GM12878 (cell line): ENCODE data around the gene DRP2. TPM values are rescaled to one million over a fixed set of nuclear protein-coding genes. Genes with fewer than 3 reads are reported as not detected.

ENCODE experiments used
- ATAC-seq: fragments of 200-7000 bp; cut with Tn5 transposase; 3 replicates; pipeline ENCODE4 v1.9.1; 2020; ENCODE audit warnings: mild to moderate bottlenecking, moderate library complexity
- BruUV-seq: library from RNA; stranded (reverse); fragments of 400-500 nt; replicated peaks from 2 replicates; lab custom pipeline; 2021; lab: Mats Ljungman, UMichigan
- CTCF ChIA-PET: fragments of 300-600 bp; sonication (Branson Sonifier 250); formaldehyde crosslinking; extraction: SDS; loops from one replicate; lab custom pipeline; 2021; ENCODE audit warnings: inconsistent platforms; lab: Yijun Ruan, JAX
- POLR2A ChIA-PET: fragments of 350-600 bp; formaldehyde crosslinking; extraction: SDS; loops from one replicate; lab custom pipeline; 2021; ENCODE audit warnings: inconsistent platforms; lab: Charles Lee
- RAD21 ChIA-PET: fragments of 300-600 bp; sonication (Branson Sonifier 250); formaldehyde crosslinking; loops from one replicate; lab custom pipeline; 2023; ENCODE audit warnings: antibody characterized with exemption; ENCODE audit not compliant: unreplicated experiment; lab: Charles Lee
- SMC1A ChIA-PET: fragments of 300-600 bp; sonication (Branson Sonifier 250); formaldehyde crosslinking; loops from one replicate; lab custom pipeline; 2023; ENCODE audit not compliant: unreplicated experiment, uncharacterized antibody; lab: Charles Lee
- DNase-seq: peaks from one replicate; pipeline ENCODE4 v3.0.0-alpha.2; 2011; ENCODE audit warnings: low read depth, low spot score
- FAIRE-seq: peaks from 3 replicates; lab custom pipeline; 2011; peaks lifted over from hg19 to GRCh38; lab: Jason Lieb, UNC
- H2AFZ ChIP-seq: 2 replicates; pipeline ENCODE4 v1.6.0; 2011; ENCODE audit warnings: low read depth, low read length, control low read depth; ENCODE audit not compliant: control insufficient read depth
- H3K27ac ChIP-seq: 2 replicates; pipeline ENCODE4 v1.5.1; 2011; ENCODE audit warnings: control low read depth; ENCODE audit not compliant: control insufficient read depth, insufficient read depth
- H3K27me3 ChIP-seq, 2 experiments: replicated peaks in 1 of 2; 2 replicates each; pipeline versions ENCODE4 v1.6.0 to v1.6.1; 2011; ENCODE audit warnings: low read length in 1 of 2; ENCODE audit not compliant: control insufficient read depth in 2 of 2, insufficient read depth in 2 of 2
- H3K36me3 ChIP-seq, 2 experiments: 2 replicates each; pipeline ENCODE4 v1.5.1; 2011; ENCODE audit warnings: low read length in 1 of 2; ENCODE audit not compliant: control insufficient read depth in 2 of 2, insufficient read depth in 2 of 2
- H3K4me1 ChIP-seq: 2 replicates; pipeline ENCODE4 v1.6.1; 2011; ENCODE audit warnings: mild to moderate bottlenecking, low read length, moderate library complexity, mixed read lengths; ENCODE audit not compliant: control insufficient read depth, insufficient read depth
- H3K4me2 ChIP-seq: 2 replicates; pipeline ENCODE4 v1.6.0; 2011; ENCODE audit warnings: control low read depth; ENCODE audit not compliant: control insufficient read depth, insufficient read depth
- H3K4me3 ChIP-seq: fragments of 200-600 bp; sonication (generic); 2 replicates; pipeline ENCODE4 v1.5.1; 2016
- H3K79me2 ChIP-seq: 2 replicates; pipeline ENCODE4 v1.6.0; 2011; ENCODE audit warnings: low read length; ENCODE audit not compliant: control insufficient read depth, insufficient read depth
- H3K9ac ChIP-seq: 2 replicates; pipeline ENCODE4 v1.8.0; 2011; ENCODE audit warnings: low read length, control low read depth, mixed read lengths; ENCODE audit not compliant: control insufficient read depth, insufficient read depth
- H3K9me3 ChIP-seq: replicated peaks from 3 replicates; pipeline ENCODE4 v1.5.1; 2011; ENCODE audit warnings: mild to moderate bottlenecking, low read length; ENCODE audit not compliant: control insufficient read depth, insufficient read depth
- H4K20me1 ChIP-seq: 2 replicates; pipeline ENCODE4 v1.6.0; 2011; ENCODE audit not compliant: control insufficient read depth, insufficient read depth
- ATF3 ChIP-seq: IDR thresholded peaks from 2 replicates; pipeline ENCODE4 v1.6.1; 2011; ENCODE audit warnings: low read depth, mild to moderate bottlenecking, low read length, moderate library complexity, borderline replicate concordance; ENCODE audit errors: extremely low read depth
- ATF7 ChIP-seq: fragments of 450-650 bp; IDR thresholded peaks from 2 replicates; pipeline ENCODE4 v1.6.1; 2016; ENCODE audit warnings: low read depth, mild to moderate bottlenecking
- CBFB ChIP-seq: IDR thresholded peaks from 2 replicates; pipeline ENCODE4 v1.6.1; 2016; ENCODE audit warnings: antibody characterized with exemption, low read depth
- CBX5 ChIP-seq: sonication (generic); IDR thresholded peaks from 2 replicates; pipeline ENCODE4 v1.6.1; 2016; ENCODE audit warnings: low read depth, moderate library complexity, mild to moderate bottlenecking, inconsistent platforms
- MEF2B ChIP-seq: fragments of 450-650 bp; IDR thresholded peaks from 2 replicates; pipeline ENCODE4 v1.6.1; 2018; ENCODE audit warnings: mild to moderate bottlenecking, moderate library complexity; ENCODE audit not compliant: partially characterized antibody, poor library complexity, severe bottlenecking
- MYC ChIP-seq: IDR thresholded peaks from 2 replicates; pipeline ENCODE4 v1.6.1; 2011; ENCODE audit warnings: mild to moderate bottlenecking, low read length, moderate library complexity, inconsistent platforms; ENCODE audit not compliant: insufficient read depth, insufficient replicate concordance, insufficient read length, severe bottlenecking
- NR2C2 ChIP-seq: IDR thresholded peaks from 2 replicates; pipeline ENCODE4 v1.6.1; 2011; ENCODE audit warnings: borderline replicate concordance, low read depth; ENCODE audit not compliant: control insufficient read depth, insufficient read length
- PAX8 ChIP-seq: fragments of 450-650 bp; IDR thresholded peaks from 2 replicates; pipeline ENCODE4 v1.6.1; 2017; ENCODE audit warnings: mild to moderate bottlenecking, moderate library complexity
- RAD21 ChIP-seq: IDR thresholded peaks from 2 replicates; pipeline ENCODE4 v1.6.1; 2011; ENCODE audit warnings: mild to moderate bottlenecking, low read depth, low read length, moderate library complexity; ENCODE audit not compliant: insufficient read depth
- SMAD1 ChIP-seq: fragments of 450-650 bp; IDR thresholded peaks from 2 replicates; pipeline ENCODE4 v1.6.1; 2018; ENCODE audit warnings: mild to moderate bottlenecking, low read depth; ENCODE audit not compliant: partially characterized antibody
- SMARCA5 ChIP-seq: fragments of 450-650 bp; IDR thresholded peaks from 2 replicates; pipeline ENCODE4 v1.6.1; 2017; ENCODE audit warnings: mild to moderate bottlenecking
- STAT1 ChIP-seq: fragments of 450-650 bp; conservative IDR thresholded peaks from 2 replicates; pipeline ENCODE4 v1.6.1; 2014; ENCODE audit warnings: antibody characterized with exemption, mild to moderate bottlenecking
- SUZ12 ChIP-seq: fragments of 200-600 bp; sonication (generic); IDR thresholded peaks from one replicate; pipeline ENCODE4 v1.6.1; 2018; ENCODE audit warnings: antibody characterized with exemption, mild to moderate bottlenecking; ENCODE audit not compliant: unreplicated experiment
- TCF3 ChIP-seq: IDR thresholded peaks from 2 replicates; pipeline ENCODE4 v1.6.1; 2012; ENCODE audit warnings: low read depth, mild to moderate bottlenecking, low read length, borderline replicate concordance; ENCODE audit not compliant: insufficient read depth
- USF2 ChIP-seq: IDR thresholded peaks from 2 replicates; pipeline ENCODE4 v1.6.1; 2011; ENCODE audit warnings: low read depth, low read length, improper control_type of control experiment, borderline replicate concordance
- ZNF384 ChIP-seq: IDR thresholded peaks from 2 replicates; pipeline ENCODE4 v1.6.1; 2012; ENCODE audit warnings: low read depth, mild to moderate bottlenecking, low read length, improper control_type of control experiment, borderline replicate concordance
- WGBS: methylation state at CpG from one replicate; pipeline ENCODE4 v1.1.6; 2016; ENCODE audit warnings: low lambda C conversion rate; ENCODE audit not compliant: insufficient replicate concordance, insufficient coverage; ENCODE audit errors: missing lambda C conversion rate; 5-methylcytosine and 5-hydroxymethylcytosine counted together
- in situ Hi-C: fragments of 300-500 bp; cut with MboI; formaldehyde crosslinking; loops from 9 replicates; pipeline ENCODE4 v1.14.3; 2018; ENCODE audit warnings: mixed read lengths
- intact Hi-C: fragments of 100-400 bp; cut with micrococcal nuclease; formaldehyde crosslinking; loops from one replicate; pipeline ENCODE4 v1.14.2; 2022; ENCODE audit not compliant: unreplicated experiment
- polyA plus RNA-seq, 11 experiments: library from polyadenylated mRNA; depleted of rRNA in 4 of 11; unstranded in 6 of 11; stranded (reverse) in 5 of 11; fragments of >200 nt; fragmentation: Nextera tagmentation in 4 of 11; fragmentation: Illumina TruSeq in 1 of 11; extraction: Ambion mirVana in 4 of 11; extraction: Trizol in 1 of 11; gene quantifications; 1 replicate in 1 of 11; 2 replicates in 10 of 11; pipeline versions ENCODE4 v1.2.1 to v1.2.3, GENCODE V29; 2011 to 2016; ENCODE audit warnings: inconsistent platforms in 2 of 11, missing spikeins in 2 of 11, low read depth in 1 of 11
- total RNA-seq, 4 experiments: library from RNA; depleted of rRNA in 3 of 4; stranded (reverse); fragments of >200 nt in 3 of 4; fragmentation: Illumina TruSeq in 1 of 4; extraction: Trizol in 1 of 4; gene quantifications; 2 replicates each; pipeline versions ENCODE4 v1.2.1 to v1.2.3, GENCODE V29; 2013 to 2021

The DRP2 gene
- total and polyA plus RNA-seq, 10 of the 15 experiments (the other 5 are each of a cell fraction or from before 2014, with no cell fraction given): 0.02 to 0.37 (median 0.15) TPM; not detected in 1

- intact Hi-C loops (no loop called here), in situ Hi-C loops (no loop called here)
- DNase-seq (no peak), FAIRE-seq (no peak), ATAC-seq (no peak)
- H3K4me3 ChIP-seq: no peak overlapping the region
- no peak overlapping the region for H2AFZ ChIP-seq
- ChIA-PET POLR2A (no interaction called here), RAD21 (no interaction called here), CTCF (no interaction called here), SMC1A (no interaction called here)
- H3K79me2 ChIP-seq: no peaks in the 10 kb centered on the region
- no peaks in the 10 kb centered on the region for H3K27me3 ChIP-seq
- 79% methylated on average over 4 of the region's 4 CpGs for WGBS
- H3K4me1 ChIP-seq: no peaks in the 10 kb centered on the region
- H3K9ac ChIP-seq: no peak overlapping the region
- no peak overlapping the region for H3K27ac ChIP-seq
- no TSS peak for BruUV-seq
- no peak overlapping the region for H3K4me2 ChIP-seq
- H4K20me1 ChIP-seq: no peaks in the 10 kb centered on the region
- TF ChIP-seq USF2: no peak
- peak; percentile 11; the same call in 1 of the 2 replicates for TF ChIP-seq RAD21
- H3K36me3 ChIP-seq: no peaks in the 10 kb centered on the region
- no peaks in the 10 kb centered on the region for H3K9me3 ChIP-seq
Observed at GRCh38 chrX:101260435-101260834, 40.8 kb downstream of the DRP2 start.

GRCh38 chrX:101262590-101262989 lies 43.0 kb downstream of the DRP2 start:
- BruUV-seq: no TSS peak
- H3K4me1 ChIP-seq: no peaks in the 10 kb centered on the region
- intact Hi-C loops: no loop called here
- 20% methylated on average over 4 of the region's 4 CpGs for WGBS
- no peaks in the 10 kb centered on the region; a peak in 1 of 4 replicates for H3K27me3 ChIP-seq
- DNase-seq: no peak
- no peak overlapping the region for H3K9ac ChIP-seq
- H4K20me1 ChIP-seq: no peaks in the 10 kb centered on the region
- no peak overlapping the region for H2AFZ ChIP-seq
- H3K9me3 ChIP-seq: no peaks in the 10 kb centered on the region
- FAIRE-seq: no peak
- POLR2A ChIA-PET: no interaction called here
- H3K79me2 ChIP-seq: no peaks in the 10 kb centered on the region
- CTCF ChIA-PET: no interaction called here
- RAD21 ChIA-PET: no interaction called here
- SMC1A ChIA-PET: no interaction called here
- no peak for ATAC-seq
- in situ Hi-C loops: no loop called here
- no peaks in the 10 kb centered on the region for H3K36me3 ChIP-seq
- H3K27ac ChIP-seq: no peak overlapping the region
- H3K4me2 ChIP-seq: no peak overlapping the region
- H3K4me3 ChIP-seq: no peak overlapping the region
- no peak for TF ChIP-seq TCF3
- no peak for TF ChIP-seq ATF7
- TF ChIP-seq STAT1: no peak
- TF ChIP-seq MYC: no peak
- TF ChIP-seq MEF2B: no peak
- TF ChIP-seq CBX5: no peak
- no peak for TF ChIP-seq PAX8
- no peak for TF ChIP-seq SMAD1
- TF ChIP-seq CBFB: no peak
- no peak for TF ChIP-seq ATF3
- no peak for TF ChIP-seq NR2C2
- no peak for TF ChIP-seq SMARCA5
- no peak for TF ChIP-seq ZNF384
- no peak for TF ChIP-seq SUZ12
